ENCODE data around the gene KRTAP13-1. TPM values are rescaled to one million over a fixed set of nuclear protein-coding genes. Genes with fewer than 3 reads are reported as not detected.

KRTAP13-1 gene
- polyA plus RNA-seq, 1 donor (not counting 4 experiments of a cell fraction or from before 2014, with no cell fraction given): not detected

DNA sequence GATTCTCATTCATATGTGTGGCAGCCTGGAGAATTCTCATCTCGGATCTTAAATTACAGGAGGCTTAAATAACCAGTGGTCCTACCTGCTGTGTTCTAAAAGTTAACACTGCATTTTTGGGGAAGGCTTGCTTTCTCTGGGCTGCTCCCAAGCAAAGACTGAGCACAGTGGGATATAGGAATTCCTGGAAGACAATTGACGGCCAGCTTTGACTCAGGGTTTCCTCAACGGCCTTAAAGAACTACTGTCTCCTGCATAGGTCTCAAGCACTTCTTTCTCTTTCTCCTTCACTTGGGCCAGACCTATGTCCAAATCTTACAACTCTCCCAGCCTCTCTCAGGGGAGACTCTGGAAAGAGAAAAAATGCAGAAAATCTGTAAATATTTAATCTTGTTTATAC lies 30.9 kb downstream of the KRTAP13-1 start:
- no peaks in the 10 kb centered on the region for H3K9me3 ChIP-seq (ENCODE audit: control insufficient read depth, low read depth, low read length)
- H3K4me3 ChIP-seq (ENCODE audit: control insufficient read depth in 2 of 3, extremely low read depth in 1 of 3, insufficient read depth in 2 of 3, low read depth in 1 of 3, low read length in 3 of 3): no peak overlapping the region
- no peaks in the 10 kb centered on the region for H3K79me2 ChIP-seq (ENCODE audit: control insufficient read depth, insufficient read depth, low read length)
- no peaks in the 10 kb centered on the region for H3K4me1 ChIP-seq (ENCODE audit: control insufficient read depth, extremely low read depth, insufficient read depth, low read length)
- no peaks in the 10 kb centered on the region for H3K9me1 ChIP-seq (ENCODE audit: control insufficient read depth, extremely low read depth, insufficient read depth, low read length)
- no peak overlapping the region for H3K9ac ChIP-seq (ENCODE audit: control insufficient read depth, extremely low read depth, insufficient read depth, low read length)
- TF ChIP-seq EZH2 (IDR thresholded peaks at IDR 0.05; ENCODE audit: low read length): no peak
- TF ChIP-seq, protein P1, sequence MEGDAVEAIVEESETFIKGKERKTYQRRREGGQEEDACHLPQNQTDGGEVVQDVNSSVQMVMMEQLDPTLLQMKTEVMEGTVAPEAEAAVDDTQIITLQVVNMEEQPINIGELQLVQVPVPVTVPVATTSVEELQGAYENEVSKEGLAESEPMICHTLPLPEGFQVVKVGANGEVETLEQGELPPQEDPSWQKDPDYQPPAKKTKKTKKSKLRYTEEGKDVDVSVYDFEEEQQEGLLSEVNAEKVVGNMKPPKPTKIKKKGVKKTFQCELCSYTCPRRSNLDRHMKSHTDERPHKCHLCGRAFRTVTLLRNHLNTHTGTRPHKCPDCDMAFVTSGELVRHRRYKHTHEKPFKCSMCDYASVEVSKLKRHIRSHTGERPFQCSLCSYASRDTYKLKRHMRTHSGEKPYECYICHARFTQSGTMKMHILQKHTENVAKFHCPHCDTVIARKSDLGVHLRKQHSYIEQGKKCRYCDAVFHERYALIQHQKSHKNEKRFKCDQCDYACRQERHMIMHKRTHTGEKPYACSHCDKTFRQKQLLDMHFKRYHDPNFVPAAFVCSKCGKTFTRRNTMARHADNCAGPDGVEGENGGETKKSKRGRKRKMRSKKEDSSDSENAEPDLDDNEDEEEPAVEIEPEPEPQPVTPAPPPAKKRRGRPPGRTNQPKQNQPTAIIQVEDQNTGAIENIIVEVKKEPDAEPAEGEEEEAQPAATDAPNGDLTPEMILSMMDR (optimal IDR thresholded peaks at IDR 0.05 in 1 of 3, IDR thresholded peaks at IDR 0.05 in 1 of 3, conservative IDR thresholded peaks at IDR 0.05 in 1 of 3; ENCODE audit: extremely low read depth in 1 of 3, insufficient read depth in 2 of 3, low read length in 3 of 3): no peak
- FAIRE-seq: no peak
- H2AFZ ChIP-seq (ENCODE audit: control insufficient read depth, low read length): no peak overlapping the region
- dilution Hi-C loops (cut with MboI; ENCODE audit: extremely low pct_ligation_motif_present, low sequenced_read_pairs): no loop called here
- no peak overlapping the region for H3K4me2 ChIP-seq (ENCODE audit: control insufficient read depth, extremely low read depth, insufficient read depth, low read depth, low read length)
- H3K27ac ChIP-seq (ENCODE audit: control insufficient read depth, insufficient read depth, low read length): no peak overlapping the region
- H4K20me1 ChIP-seq (ENCODE audit: control insufficient read depth, extremely low read depth, insufficient read depth, low read length): no peaks in the 10 kb centered on the region
- H3K36me3 ChIP-seq (ENCODE audit: control insufficient read depth in 2 of 2, extremely low read depth in 1 of 2, insufficient read depth in 2 of 2, low read length in 2 of 2): no peaks in the 10 kb centered on the region
- no peaks in the 10 kb centered on the region for H3K27me3 ChIP-seq (ENCODE audit: control insufficient read depth, extremely low read depth, insufficient read depth, low read length)
- no peak for DNase-seq (ENCODE audit: low read depth, low spot score)

DNA sequence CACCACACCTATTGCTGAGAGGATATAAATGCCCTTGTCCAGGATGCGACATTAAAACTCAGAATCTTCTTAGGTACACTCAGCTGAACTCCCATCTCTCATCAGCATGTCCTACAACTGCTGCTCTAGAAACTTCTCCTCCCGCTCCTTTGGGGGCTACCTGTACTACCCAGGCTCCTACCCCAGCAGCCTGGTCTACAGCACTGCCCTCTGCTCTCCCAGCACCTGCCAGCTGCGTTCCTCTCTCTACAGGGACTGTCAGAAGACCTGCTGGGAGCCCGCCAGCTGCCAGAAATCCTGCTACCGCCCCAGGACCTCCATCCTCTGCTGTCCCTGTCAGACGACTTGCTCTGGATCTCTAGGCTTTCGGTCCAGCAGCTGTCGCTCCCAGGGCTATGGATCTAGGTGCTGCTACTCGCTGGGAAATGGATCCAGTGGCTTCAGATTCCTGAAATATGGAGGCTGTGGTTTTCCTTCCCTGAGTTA lies 34.4 kb downstream of the KRTAP13-1 start, which contains the start of gene KRTAP13-4:
TSS of gene KRTAP13-4 (plus strand) at position 51 of the 486 bp plus-strand sequence. CDS start at position 107, 56 bp downstream.
- H3K27ac ChIP-seq (ENCODE audit: control insufficient read depth, insufficient read depth, low read length): no peak within 1 kb of the TSS

More for the DNA sequence above, 34.4 kb downstream of the KRTAP13-1 start, which contains the start of gene KRTAP13-4:
- H3K4me2 ChIP-seq (ENCODE audit: control insufficient read depth, extremely low read depth, insufficient read depth, low read depth, low read length): no peak within 1 kb of the TSS
- H3K9ac ChIP-seq (ENCODE audit: control insufficient read depth, extremely low read depth, insufficient read depth, low read length): no peak within 1 kb of the TSS
- DNase-seq (ENCODE audit: low read depth, low spot score) (no peak), FAIRE-seq (no peak)
- no peaks in the 10 kb centered on the region for H3K4me1 ChIP-seq (ENCODE audit: control insufficient read depth, extremely low read depth, insufficient read depth, low read length)
- no peaks in the 10 kb centered on the region for H4K20me1 ChIP-seq (ENCODE audit: control insufficient read depth, extremely low read depth, insufficient read depth, low read length)
- dilution Hi-C loops (cut with MboI; ENCODE audit: extremely low pct_ligation_motif_present, low sequenced_read_pairs): no loop called here
- no peaks in the 10 kb centered on the region for H3K27me3 ChIP-seq (ENCODE audit: control insufficient read depth, extremely low read depth, insufficient read depth, low read length)
- H3K4me3 ChIP-seq (ENCODE audit: control insufficient read depth in 2 of 3, extremely low read depth in 1 of 3, insufficient read depth in 2 of 3, low read depth in 1 of 3, low read length in 3 of 3): no peak within 1 kb of the TSS
- H3K9me3 ChIP-seq (ENCODE audit: control insufficient read depth, low read depth, low read length): no peaks in the 10 kb centered on the region
- no peaks in the 10 kb centered on the region for H3K9me1 ChIP-seq (ENCODE audit: control insufficient read depth, extremely low read depth, insufficient read depth, low read length)
- TF ChIP-seq, protein P1 (optimal IDR thresholded peaks at IDR 0.05 in 1 of 3, IDR thresholded peaks at IDR 0.05 in 1 of 3, conservative IDR thresholded peaks at IDR 0.05 in 1 of 3; ENCODE audit: extremely low read depth in 1 of 3, insufficient read depth in 2 of 3, low read length in 3 of 3): no peak
- TF ChIP-seq EZH2 (IDR thresholded peaks at IDR 0.05; ENCODE audit: low read length): no peak
- no peaks in the 10 kb centered on the region for H3K79me2 ChIP-seq (ENCODE audit: control insufficient read depth, insufficient read depth, low read length)
- no peaks in the 10 kb centered on the region for H3K36me3 ChIP-seq (ENCODE audit: control insufficient read depth in 2 of 2, extremely low read depth in 1 of 2, insufficient read depth in 2 of 2, low read length in 2 of 2)
- no peak within 1 kb of the TSS for H2AFZ ChIP-seq (ENCODE audit: control insufficient read depth, low read length)

All from keratinocyte (primary cell).